ENCODE results near the gene NRP2.

Gene NRP2

GRCh38 chr2:205730701-205731582, 48.6 kb downstream of the NRP2 start:
- no peak for DNase-seq (ENCODE audit: low read depth)

- no peak for DNase-seq (ENCODE audit: low read depth)
These were observed 49.3 kb downstream of the NRP2 start for GRCh38 chr2:205731583-205731981.

GRCh38 chr2:205732314-205732713, 50.0 kb downstream of the NRP2 start:
- DNase-seq (ENCODE audit: low read depth): no peak

- DNase-seq (ENCODE audit: low read depth): no peak
These were observed 50.8 kb downstream of the NRP2 start for GRCh38 chr2:205733082-205733481.

GRCh38 chr2:205733648-205734047, 51.3 kb downstream of the NRP2 start:
- DNase-seq (ENCODE audit: low read depth): no peak

GRCh38 chr2:205734436-205735037, 52.2 kb downstream of the NRP2 start:
- DNase-seq (ENCODE audit: low read depth): no peak

GRCh38 chr2:205738117-205738968, 56.0 kb downstream of the NRP2 start:
- no peak for DNase-seq (ENCODE audit: low read depth)

- DNase-seq (ENCODE audit: low read depth): no peak
These were observed 57.3 kb downstream of the NRP2 start for GRCh38 chr2:205739620-205740019.

GRCh38 chr2:205740381-205740780, 58.1 kb downstream of the NRP2 start:
- DNase-seq (ENCODE audit: low read depth): no peak

GRCh38 chr2:205741256-205741978, 59.1 kb downstream of the NRP2 start:
- DNase-seq (ENCODE audit: low read depth): no peak

GRCh38 chr2:205743137-205743536, 60.8 kb downstream of the NRP2 start:
- DNase-seq (ENCODE audit: low read depth): no peak

GRCh38 chr2:205744074-205744591, 61.8 kb downstream of the NRP2 start:
- no peak for DNase-seq (ENCODE audit: low read depth)

GRCh38 chr2:205745661-205746419, 63.5 kb downstream of the NRP2 start:
- no peak for DNase-seq (ENCODE audit: low read depth)

- DNase-seq (ENCODE audit: low read depth): no peak
These were observed 64.1 kb downstream of the NRP2 start for GRCh38 chr2:205746420-205746785.

- DNase-seq (ENCODE audit: low read depth): no peak
These were observed 65.6 kb downstream of the NRP2 start for GRCh38 chr2:205747829-205748386.

GRCh38 chr2:205748639-205749038, 66.3 kb downstream of the NRP2 start:
- no peak for DNase-seq (ENCODE audit: low read depth)

- DNase-seq (ENCODE audit: low read depth): no peak
These were observed 66.8 kb downstream of the NRP2 start for GRCh38 chr2:205749078-205749477.

- no peak for DNase-seq (ENCODE audit: low read depth)
These were observed 68.5 kb downstream of the NRP2 start for GRCh38 chr2:205750797-205751196.

- DNase-seq (ENCODE audit: low read depth): no peak
These were observed 69.3 kb downstream of the NRP2 start for GRCh38 chr2:205751569-205752031.

GRCh38 chr2:205752296-205752820, 70.1 kb downstream of the NRP2 start:
- no peak for DNase-seq (ENCODE audit: low read depth)

Measured in stimulated activated CD8-positive, alpha-beta memory T cell treated with anti-CD3 and anti-CD28 coated beads, Interleukin-12 subunit alpha, Interleukin-12 subunit beta, amount 100 ng/mL, for 1 hour (primary cell).